Measurements from ENCODE around the gene DMBX1. TPM values are rescaled to one million over a fixed set of nuclear protein-coding genes. Genes with fewer than 3 reads are reported as not detected.

The DMBX1 gene
- total RNA-seq, 1 donor from 2014 or later, result not detected

Other genes starting within 250 kb of the DMBX1 start
- gene RAD54L, start 242.1 kb upstream of the DMBX1 start, total RNA-seq, result 0.33 TPM
- 23.1 TPM for gene LRRC41, start 186.2 kb upstream of the DMBX1 start, total RNA-seq
- 68.7 TPM for gene UQCRH, start 186.1 kb upstream of the DMBX1 start, total RNA-seq
- 9.3 TPM for gene NSUN4, start 149.0 kb upstream of the DMBX1 start, total RNA-seq
- 38.9 TPM for gene FAAH, start 95.5 kb upstream of the DMBX1 start, total RNA-seq
- not detected for gene KNCN, start 61.8 kb downstream of the DMBX1 start, total RNA-seq
- 18.9 TPM for gene MKNK1, start 114.4 kb downstream of the DMBX1 start, total RNA-seq
- 5.3 TPM for gene MOB3C, start 127.0 kb downstream of the DMBX1 start, total RNA-seq
- 43.0 TPM for gene ATPAF1, start 178.5 kb downstream of the DMBX1 start, total RNA-seq
- gene TEX38, start 182.0 kb downstream of the DMBX1 start, total RNA-seq, result not detected
- gene EFCAB14, start 229.3 kb downstream of the DMBX1 start, total RNA-seq, result 38.7 TPM

Data from left lobe of liver (tissue), 1 donor.